ENCODE measurements around the gene NCK2.

DNA sequence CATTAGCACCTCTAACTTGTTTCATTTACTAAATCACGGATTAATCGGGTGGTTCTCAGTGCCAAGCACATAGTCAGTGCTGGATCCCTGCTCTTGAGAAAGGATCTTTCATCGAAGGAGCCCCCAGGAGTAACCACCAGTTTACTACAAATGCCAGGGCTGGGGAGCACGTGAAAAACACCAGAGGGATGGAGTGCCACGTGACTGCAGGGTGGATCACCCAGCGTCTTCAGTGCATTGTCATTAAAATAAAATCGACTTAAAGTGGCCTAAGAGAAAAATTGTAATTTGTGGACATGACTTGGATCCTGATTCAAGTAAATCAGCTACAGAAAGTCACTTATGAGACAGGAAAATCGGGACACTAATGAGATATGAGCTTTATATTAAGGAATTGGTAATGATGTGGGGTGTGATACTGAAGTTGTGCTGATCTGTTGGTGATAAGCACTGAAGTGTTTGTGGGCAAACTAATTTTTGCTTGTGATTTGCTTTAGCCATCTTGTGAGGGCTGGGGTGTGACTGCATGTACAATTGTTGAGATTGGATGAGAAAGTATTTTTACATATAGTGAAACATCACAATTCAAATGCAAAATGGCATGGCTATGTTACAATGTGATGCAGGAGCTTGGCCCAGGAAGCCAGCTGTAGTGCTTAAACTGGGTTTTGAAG lies 63.8 kb downstream of the NCK2 start:
- TF ChIP-seq YY1 (IDR thresholded peaks at IDR 0.05; ENCODE audit: insufficient read depth, insufficient read length) (no peak), ZNF274 (IDR thresholded peaks at IDR 0.05; ENCODE audit: low read depth, low read length) (no peak)
